Measurements from ENCODE around the gene PCDH8. TPM values are rescaled to one million over a fixed set of nuclear protein-coding genes. Genes with fewer than 3 reads are reported as not detected.

PCDH8 gene
- total RNA-seq, 1 experiment from 2014 or later, result 2.1 TPM

GRCh38 chr13:52838433-52839107, 9.9 kb downstream of the PCDH8 start:
- Histone ChIP-seq H3K18ac (ENCODE audit: insufficient read length, low read depth, low read length) (no peak overlapping the region), H4K20me1 (ENCODE audit: control insufficient read depth, insufficient read depth, insufficient read length) (no peaks in the 10 kb centered on the region), H2BK20ac (ENCODE audit: low read depth, low read length, poor library complexity, severe bottlenecking) (no peak overlapping the region), H2BK5ac (ENCODE audit: insufficient read length, low read length) (no peak overlapping the region), H3K56ac (ENCODE audit: insufficient read length, low read depth, low read length) (no peak overlapping the region), H2BK15ac (ENCODE audit: low read depth, low read length) (no peak overlapping the region), H3K79me2 (ENCODE audit: insufficient read depth, low read length) (no peaks in the 10 kb centered on the region), H3K23me2 (ENCODE audit: insufficient read length, low read depth, low read length, poor library complexity, severe bottlenecking) (no peaks in the 10 kb centered on the region), H2BK12ac (ENCODE audit: insufficient read length, low read depth, low read length) (no peak overlapping the region), H2AFZ (ENCODE audit: low read length) (no peak overlapping the region), H2AK5ac (ENCODE audit: insufficient read length, low read length) (no peak overlapping the region), H3K4ac (ENCODE audit: low read depth, low read length) (no peak overlapping the region), H3K14ac (ENCODE audit: insufficient read depth, low read length) (no peak overlapping the region), H3K23ac (ENCODE audit: insufficient read length, low read depth, low read length) (no peak overlapping the region), H4K5ac (ENCODE audit: insufficient read length, low read depth, low read length) (no peak overlapping the region), H3K4me1 (ENCODE audit: insufficient read depth, low read length) (peaks cover 3% of the 10 kb centered on the region; the same call in 1 of the 2 replicates), H3K9me3 (ENCODE audit: control insufficient read depth, low read depth, low read length) (no peaks in the 10 kb centered on the region), H3T11ph (ENCODE audit: low read length) (no peak overlapping the region), H3K27me3 (ENCODE audit: insufficient read depth, low read length) (no peaks in the 10 kb centered on the region), H3K79me1 (ENCODE audit: insufficient read depth, low read depth, low read length, poor library complexity, severe bottlenecking) (no peaks in the 10 kb centered on the region), H4K8ac (replicated peaks; ENCODE audit: insufficient read length, low read depth, low read length) (no peak overlapping the region), H3K4me2 (ENCODE audit: insufficient read depth, insufficient read length, low read length) (no peak overlapping the region), H4K91ac (ENCODE audit: insufficient read length, low read depth, low read length) (no peak overlapping the region), H3K9ac (ENCODE audit: extremely low read depth, insufficient read length, low read length) (no peak overlapping the region), H2BK120ac (ENCODE audit: low read depth, low read length, poor library complexity, severe bottlenecking) (no peak overlapping the region), H3K27ac (ENCODE audit: insufficient read length, low read depth, low read length) (no peak overlapping the region)
- no CpG with 5 or more reads among the region's 6 CpGs for WGBS (ENCODE audit: extremely low coverage, insufficient read length, low lambda C conversion rate)
- no peak for TF ChIP-seq CTCF (conservative IDR thresholded peaks at IDR 0.05)
- no peak overlapping the region for H3K4me3 Mint-ChIP-seq
- peaks cover 23% of the 10 kb centered on the region for H3K27me3 Mint-ChIP-seq (ENCODE audit: low read depth)
- no peaks in the 10 kb centered on the region for H3K9me3 Mint-ChIP-seq
- no peaks in the 10 kb centered on the region; a peak in 2 of 7 replicates for H3K36me3 Mint-ChIP-seq (ENCODE audit: insufficient read depth in 1 of 3, low read depth in 3 of 3)
- H3K27ac Mint-ChIP-seq, result no peak overlapping the region
- no peak for DNase-seq
- peaks cover 32 to 36% of the 10 kb centered on the region in 2 experiments for H3K4me1 Mint-ChIP-seq
